Neural cell (in vitro differentiated cells): Measurements from ENCODE around the gene PACS1.

Experiments
- CTCF ChIP-seq: fragments of 450-650 bp; IDR thresholded peaks from 2 replicates; pipeline ENCODE4 v1.5.1; 2014; ENCODE audit warnings: antibody characterized with exemption, mild to moderate bottlenecking, moderate library complexity; ENCODE audit not compliant: poor library complexity, severe bottlenecking
- EZH2 ChIP-seq: fragments of 200-600, 300-800 bp; shearing (Covaris generic), sonication (generic); IDR thresholded peaks from 2 replicates; pipeline ENCODE4 v1.6.1; 2014; ENCODE audit warnings: antibody characterized with exemption, low read length, borderline replicate concordance, mild to moderate bottlenecking; ENCODE audit not compliant: insufficient read depth, poor library complexity, severe bottlenecking
- POLR2AphosphoS5 ChIP-seq: IDR thresholded peaks from 2 replicates; pipeline ENCODE4 v1.6.1; 2012

GRCh38 chr11:66224226-66224855, 154.3 kb downstream of the PACS1 start:
- TF ChIP-seq POLR2AphosphoS5: no peak
- TF ChIP-seq CTCF: no peak
- no peak for TF ChIP-seq EZH2
